ACC112 (cell line): ENCODE measurements around the gene SRSF3.
"Not testable (repeated sequence)": the region's sequence is repeated elsewhere in the genome, so short reads cannot be mapped to it uniquely, and the experiment has no call there.

Experiments used
- H2AFZ ChIP-seq: fragments of 200-600 bp; sonication (generic); one replicate; pipeline ENCODE4 v1.6.0; 2017; ENCODE audit warnings: antibody characterized with exemption, low read length; ENCODE audit not compliant: unreplicated experiment
- H3K27ac ChIP-seq: fragments of 200-600 bp; sonication (generic); 2 replicates; pipeline ENCODE4 v1.5.1; 2014; ENCODE audit warnings: low read depth, mild to moderate bottlenecking, antibody characterized with exemption, low read length, moderate library complexity
- H3K27me3 ChIP-seq: fragments of 200-600 bp; sonication (generic); 2 replicates; pipeline ENCODE4 v1.6.1; 2014; ENCODE audit warnings: mild to moderate bottlenecking, antibody characterized with exemption, low read length, moderate library complexity, mixed read lengths; ENCODE audit not compliant: insufficient read depth
- H3K36me3 ChIP-seq: fragments of 200-600 bp; sonication (generic); 2 replicates; pipeline ENCODE4 v1.6.1; 2016; ENCODE audit warnings: mild to moderate bottlenecking, antibody characterized with exemption, low read length, moderate library complexity, mixed read lengths; ENCODE audit not compliant: insufficient read depth
- H3K4me1 ChIP-seq: fragments of 200-600 bp; sonication (generic); one replicate; pipeline ENCODE4 v1.6.1; 2016; ENCODE audit warnings: low read length, mixed read lengths; ENCODE audit not compliant: insufficient read depth, unreplicated experiment, control insufficient read depth
- H3K4me3 ChIP-seq: fragments of 200-600 bp; sonication (generic); 2 replicates; pipeline ENCODE4 v1.5.1; 2014; ENCODE audit warnings: mild to moderate bottlenecking, low read depth, low read length
- H3K79me2 ChIP-seq: fragments of 200-600 bp; sonication (generic); one replicate; pipeline ENCODE4 v1.6.0; 2016; ENCODE audit warnings: low read length; ENCODE audit not compliant: control insufficient read depth, unreplicated experiment, insufficient read depth

The SRSF3 gene

DNA sequence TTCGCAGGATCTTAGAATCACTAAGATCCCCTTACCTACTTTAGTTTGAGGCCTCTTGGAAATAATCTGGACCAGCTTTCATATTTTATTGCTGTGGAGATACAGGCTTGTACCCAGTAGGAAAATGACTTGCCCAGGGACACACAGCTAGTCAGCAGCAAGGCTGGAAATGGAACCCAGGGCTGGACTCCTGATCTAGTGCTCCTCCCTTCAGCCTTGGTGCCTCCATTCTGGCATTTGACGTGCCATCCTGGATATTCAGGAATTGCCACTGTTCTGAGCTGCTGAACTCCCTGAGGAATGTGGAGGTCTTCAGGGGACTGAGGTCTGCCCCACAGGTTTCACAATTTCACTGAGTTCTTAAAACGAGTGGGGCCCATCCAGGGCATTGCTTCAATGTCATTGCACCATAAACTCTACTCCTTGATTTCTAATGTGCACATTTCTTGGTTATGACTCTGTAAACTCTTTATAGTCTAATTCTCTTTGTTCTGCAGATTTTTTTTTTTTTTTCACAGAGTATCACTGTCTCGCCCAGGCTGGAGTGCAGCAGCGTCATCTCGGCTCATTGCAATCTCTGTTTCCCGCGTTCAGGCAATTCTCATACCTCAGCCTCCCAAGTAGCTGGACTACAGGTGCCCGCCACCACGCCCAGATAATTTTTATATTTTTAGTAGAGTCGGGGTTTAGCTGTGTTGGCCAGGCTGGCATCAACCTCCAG is 57.7 kb downstream of the SRSF3 start:
- Histone ChIP-seq H3K79me2 (no peaks in the 10 kb centered on the region), H3K27me3 (0 out of 2 replicates have a peak, but pooled peaks cover 3% of the 10 kb centered on the region), H3K27ac (no peak overlapping the region), H2AFZ (no peak overlapping the region), H3K4me3 (no peak overlapping the region), H3K4me1 (peaks cover 5% of the 10 kb centered on the region), H3K36me3 (no peaks in the 10 kb centered on the region)

DNA sequence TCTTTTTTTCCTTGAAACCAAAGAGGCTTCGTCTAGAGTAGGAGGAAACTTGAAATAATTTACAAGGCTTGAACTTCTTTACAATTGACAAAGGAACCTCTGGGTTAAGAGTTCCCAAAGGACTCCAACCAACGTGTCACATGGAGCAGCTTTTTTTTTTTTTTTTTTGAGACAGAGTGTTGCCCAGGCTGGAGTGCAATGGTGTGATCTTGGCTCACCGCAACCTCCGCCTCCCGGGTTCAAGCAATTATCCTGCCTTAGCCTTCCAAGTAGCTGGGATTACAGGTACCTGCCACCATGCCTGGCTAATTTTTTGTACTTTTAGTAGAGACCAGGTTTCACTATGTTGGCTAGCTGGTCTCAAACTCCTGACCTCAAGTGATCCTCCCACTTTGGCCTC is 60.3 kb downstream of the SRSF3 start:
- H3K27ac ChIP-seq, H3K79me2 ChIP-seq, H3K36me3 ChIP-seq, H2AFZ ChIP-seq, H3K27me3 ChIP-seq, H3K4me3 ChIP-seq: not testable (repeated sequence)
- H3K4me1 ChIP-seq, result peaks cover 21% of the 10 kb centered on the region
